Measurements from ENCODE around the gene COMMD7. TPM values are rescaled to one million over a fixed set of nuclear protein-coding genes. Genes with fewer than 3 reads are reported as not detected.

The COMMD7 gene
- total and polyA plus RNA-seq, 2 experiments from 2014 or later, result 62.7 to 106 TPM

DNA sequence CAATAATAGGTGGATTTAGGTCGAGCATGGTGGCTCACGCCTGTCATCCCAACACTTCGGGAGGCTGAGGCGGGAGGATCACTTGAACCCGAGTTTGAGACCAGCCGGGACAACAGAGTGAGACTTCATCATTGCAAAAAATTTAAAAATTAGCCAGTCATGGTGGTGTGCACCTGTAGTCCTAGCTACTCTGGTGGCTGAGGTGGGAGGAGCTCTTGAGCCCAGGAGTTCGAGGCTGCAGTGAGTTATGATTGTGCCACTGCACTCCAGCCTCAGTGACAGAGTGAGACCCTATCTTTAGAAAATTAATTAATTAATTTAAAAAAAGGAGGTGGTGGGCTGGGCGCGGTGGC, 56.1 kb downstream of the COMMD7 start:
- Histone ChIP-seq H3K27me3 (no peaks in the 10 kb centered on the region), H3K9me3 (ENCODE audit: low read depth) (no peaks in the 10 kb centered on the region), H3K4me3 (no peak overlapping the region), H3K4me1 (ENCODE audit: insufficient read depth) (peaks cover 14% of the 10 kb centered on the region), H3K4me2 (no peak overlapping the region), H2AFZ (no peak overlapping the region), H4K20me1 (ENCODE audit: insufficient read depth, poor library complexity, severe bottlenecking) (no peaks in the 10 kb centered on the region), H3K27ac (no peak overlapping the region), H3K9me2 (replicated peaks; ENCODE audit: insufficient read depth) (no peaks in the 10 kb centered on the region), H3K79me2 (no peaks in the 10 kb centered on the region), H3K36me3 (replicated peaks; ENCODE audit: insufficient read depth, low read depth) (no peaks in the 10 kb centered on the region)
- 99% methylated on average over 9 of the region's 9 CpGs for WGBS (ENCODE audit: low lambda C conversion rate, missing lambda C conversion rate)
- DNase-seq (ENCODE audit: low spot score), result no peak
- TF ChIP-seq, protein P1, sequence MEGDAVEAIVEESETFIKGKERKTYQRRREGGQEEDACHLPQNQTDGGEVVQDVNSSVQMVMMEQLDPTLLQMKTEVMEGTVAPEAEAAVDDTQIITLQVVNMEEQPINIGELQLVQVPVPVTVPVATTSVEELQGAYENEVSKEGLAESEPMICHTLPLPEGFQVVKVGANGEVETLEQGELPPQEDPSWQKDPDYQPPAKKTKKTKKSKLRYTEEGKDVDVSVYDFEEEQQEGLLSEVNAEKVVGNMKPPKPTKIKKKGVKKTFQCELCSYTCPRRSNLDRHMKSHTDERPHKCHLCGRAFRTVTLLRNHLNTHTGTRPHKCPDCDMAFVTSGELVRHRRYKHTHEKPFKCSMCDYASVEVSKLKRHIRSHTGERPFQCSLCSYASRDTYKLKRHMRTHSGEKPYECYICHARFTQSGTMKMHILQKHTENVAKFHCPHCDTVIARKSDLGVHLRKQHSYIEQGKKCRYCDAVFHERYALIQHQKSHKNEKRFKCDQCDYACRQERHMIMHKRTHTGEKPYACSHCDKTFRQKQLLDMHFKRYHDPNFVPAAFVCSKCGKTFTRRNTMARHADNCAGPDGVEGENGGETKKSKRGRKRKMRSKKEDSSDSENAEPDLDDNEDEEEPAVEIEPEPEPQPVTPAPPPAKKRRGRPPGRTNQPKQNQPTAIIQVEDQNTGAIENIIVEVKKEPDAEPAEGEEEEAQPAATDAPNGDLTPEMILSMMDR (IDR thresholded peaks at IDR 0.05; ENCODE audit: poor library complexity), result no peak
- no peak for TF ChIP-seq EZH2phosphoT487 (IDR thresholded peaks at IDR 0.05; ENCODE audit: low read depth, severe bottlenecking, unreplicated experiment)
- TF ChIP-seq EZH2 (IDR thresholded peaks at IDR 0.05; ENCODE audit: borderline replicate concordance), result no peak

DNA sequence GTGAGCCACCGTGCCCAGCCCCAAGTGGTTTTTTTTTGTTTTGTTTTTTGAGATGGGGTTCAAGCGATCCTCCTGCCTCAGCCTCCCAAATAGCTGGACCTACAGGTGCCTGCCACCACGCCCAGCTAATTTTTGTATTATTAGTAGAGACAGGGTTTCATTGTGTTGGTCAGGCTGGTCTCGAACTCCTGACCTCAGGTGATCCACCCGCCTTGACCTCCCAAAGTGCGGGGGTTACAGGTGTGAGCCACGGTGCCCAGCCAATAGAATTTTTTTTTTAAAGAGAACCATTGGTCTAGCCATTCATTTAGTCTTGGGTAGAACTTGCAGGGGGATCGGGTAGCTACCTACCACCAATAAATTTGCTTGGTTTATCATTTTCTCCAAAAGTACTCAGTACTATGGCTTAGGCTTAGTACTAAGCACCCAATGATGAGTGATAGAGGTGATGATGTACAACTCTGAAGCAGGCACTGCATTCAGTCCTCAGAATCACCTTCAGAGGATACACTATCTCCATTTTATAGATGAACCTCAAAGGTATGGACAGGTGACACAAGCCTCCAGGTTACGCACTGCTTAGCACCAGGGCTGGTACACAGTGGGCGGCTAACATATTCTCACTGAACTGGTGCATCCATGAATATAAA, 56.6 kb downstream of the COMMD7 start:
- no peak for DNase-seq (ENCODE audit: low spot score)
- no peak overlapping the region for H2AFZ ChIP-seq
- 98% methylated on average over 10 of the region's 10 CpGs for WGBS (ENCODE audit: low lambda C conversion rate, missing lambda C conversion rate)
- H3K27me3 ChIP-seq, result no peaks in the 10 kb centered on the region
- H3K27ac ChIP-seq, result peak overlapping the region; percentile 76
- H3K9me2 ChIP-seq (replicated peaks; ENCODE audit: insufficient read depth), result no peaks in the 10 kb centered on the region
- no peaks in the 10 kb centered on the region for H4K20me1 ChIP-seq (ENCODE audit: insufficient read depth, poor library complexity, severe bottlenecking)
- no peak overlapping the region for H3K4me3 ChIP-seq
- H3K79me2 ChIP-seq, result no peaks in the 10 kb centered on the region
- H3K9me3 ChIP-seq (ENCODE audit: low read depth), result no peaks in the 10 kb centered on the region
- no peaks in the 10 kb centered on the region for H3K36me3 ChIP-seq (replicated peaks; ENCODE audit: insufficient read depth, low read depth)
- TF ChIP-seq, protein P1 (IDR thresholded peaks at IDR 0.05; ENCODE audit: poor library complexity), result no peak
- TF ChIP-seq EZH2 (IDR thresholded peaks at IDR 0.05; ENCODE audit: borderline replicate concordance), result no peak
- TF ChIP-seq EZH2phosphoT487 (IDR thresholded peaks at IDR 0.05; ENCODE audit: low read depth, severe bottlenecking, unreplicated experiment), result no peak
- peak overlapping the region; percentile 4 for H3K4me2 ChIP-seq
- peaks cover 17% of the 10 kb centered on the region for H3K4me1 ChIP-seq (ENCODE audit: insufficient read depth)

GRCh38 chr20:32685541-32686529, 57.4 kb downstream of the COMMD7 start:
- Histone ChIP-seq H2AFZ (peak overlapping the region; percentile 0), H3K4me1 (ENCODE audit: insufficient read depth) (peaks cover 26% of the 10 kb centered on the region), H3K4me3 (no peak overlapping the region), H4K20me1 (ENCODE audit: insufficient read depth, poor library complexity, severe bottlenecking) (no peaks in the 10 kb centered on the region), H3K9me2 (replicated peaks; ENCODE audit: insufficient read depth) (no peaks in the 10 kb centered on the region), H3K9me3 (ENCODE audit: low read depth) (no peaks in the 10 kb centered on the region), H3K27me3 (no peaks in the 10 kb centered on the region), H3K36me3 (replicated peaks; ENCODE audit: insufficient read depth, low read depth) (no peaks in the 10 kb centered on the region), H3K27ac (peak overlapping the region; percentile 76), H3K4me2 (peak overlapping the region; percentile 4), H3K79me2 (no peaks in the 10 kb centered on the region)
- TF ChIP-seq EZH2phosphoT487 (IDR thresholded peaks at IDR 0.05; ENCODE audit: low read depth, severe bottlenecking, unreplicated experiment) (peak; percentile 99), EZH2 (IDR thresholded peaks at IDR 0.05; ENCODE audit: borderline replicate concordance) (no peak)
- TF ChIP-seq, protein P1 (IDR thresholded peaks at IDR 0.05; ENCODE audit: poor library complexity), result no peak
- 27% methylated on average over 17 of the region's 17 CpGs for WGBS (ENCODE audit: low lambda C conversion rate, missing lambda C conversion rate)
- peak; percentile 84 for DNase-seq (ENCODE audit: low spot score)

Data from hepatocyte (in vitro differentiated cells).